ENCODE results near the gene SLC30A9. TPM values are rescaled to one million over a fixed set of nuclear protein-coding genes. Genes with fewer than 3 reads are reported as not detected.

The SLC30A9 gene
- polyA plus RNA-seq, 4 donors: 97.5 to 127 (median 123) TPM

- DNase-seq (ENCODE audit: low read depth in 4 of 4, low spot score in 3 of 4): no peak
These were observed 7.7 kb downstream of the SLC30A9 start for GRCh38 chr4:41998019-41998418.

- DNase-seq (ENCODE audit: low read depth in 4 of 4, low spot score in 3 of 4): no peak
These were observed 9.0 kb downstream of the SLC30A9 start for GRCh38 chr4:41999321-41999720.

GRCh38 chr4:42008011-42008786, 17.9 kb downstream of the SLC30A9 start:
- DNase-seq (ENCODE audit: low read depth in 4 of 4, low spot score in 3 of 4): no peak

DNA sequence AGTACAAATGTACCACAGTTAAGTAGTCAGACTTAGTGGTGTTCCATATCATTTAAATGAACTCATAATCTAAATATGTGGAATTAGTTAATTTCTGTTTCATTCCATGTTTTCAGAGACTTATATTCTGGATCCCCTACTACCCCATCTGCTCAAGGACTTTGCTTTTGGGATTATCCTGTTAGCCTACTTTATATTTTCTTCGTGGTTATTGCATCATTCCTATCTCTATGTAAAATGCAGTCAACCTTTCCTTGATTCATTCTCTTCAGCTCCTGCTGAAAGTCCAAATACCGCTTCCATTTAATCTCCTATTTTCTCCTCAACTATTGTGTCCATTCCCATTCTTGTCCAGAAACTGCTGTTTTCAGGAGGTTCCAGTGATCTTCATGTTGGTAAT, 25.1 kb downstream of the SLC30A9 start:
- DNase-seq (ENCODE audit: low read depth in 4 of 4, low spot score in 3 of 4): no peak

GRCh38 chr4:42018451-42018850, 28.1 kb downstream of the SLC30A9 start:
- DNase-seq (ENCODE audit: low read depth in 4 of 4, low spot score in 3 of 4): no peak

- DNase-seq (ENCODE audit: low read depth in 4 of 4, low spot score in 3 of 4): no peak
These were observed 58.1 kb downstream of the SLC30A9 start for GRCh38 chr4:42048394-42048793.

DNA sequence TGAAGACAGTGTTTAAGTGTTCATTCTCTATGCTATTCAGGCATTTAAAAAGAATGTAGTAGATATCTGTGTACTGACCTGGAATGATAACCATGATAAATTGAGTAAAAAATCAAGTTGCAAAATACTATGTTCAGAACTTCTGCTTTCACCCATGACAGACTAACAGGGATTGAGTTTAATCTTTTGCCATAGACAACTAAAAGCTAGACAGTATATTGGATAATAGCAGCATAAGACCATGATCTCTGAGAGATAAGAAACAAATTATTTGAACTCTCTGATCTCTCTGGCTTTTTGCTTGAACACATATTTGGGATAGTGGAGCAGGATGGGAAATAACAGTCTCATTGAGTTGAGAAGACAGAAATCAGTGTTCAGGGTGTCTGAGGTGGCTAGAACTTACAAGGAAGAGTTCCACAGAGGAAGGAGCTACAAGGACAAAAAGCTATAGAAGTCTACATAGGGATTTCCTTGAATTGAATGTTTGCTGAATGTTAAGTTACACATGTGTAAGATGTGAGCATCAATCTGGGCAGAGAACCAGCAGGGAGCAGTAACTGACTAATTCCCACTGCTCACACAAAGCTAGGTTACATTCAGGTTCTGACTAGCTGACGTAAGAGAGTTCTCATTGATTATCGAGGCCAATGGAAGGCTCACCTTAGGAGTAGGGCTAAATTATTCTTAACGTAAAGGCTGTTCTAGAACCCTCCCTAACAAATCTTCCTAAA, 60.4 kb downstream of the SLC30A9 start:
- no peak for DNase-seq (ENCODE audit: low read depth in 4 of 4, low spot score in 3 of 4)

DNA sequence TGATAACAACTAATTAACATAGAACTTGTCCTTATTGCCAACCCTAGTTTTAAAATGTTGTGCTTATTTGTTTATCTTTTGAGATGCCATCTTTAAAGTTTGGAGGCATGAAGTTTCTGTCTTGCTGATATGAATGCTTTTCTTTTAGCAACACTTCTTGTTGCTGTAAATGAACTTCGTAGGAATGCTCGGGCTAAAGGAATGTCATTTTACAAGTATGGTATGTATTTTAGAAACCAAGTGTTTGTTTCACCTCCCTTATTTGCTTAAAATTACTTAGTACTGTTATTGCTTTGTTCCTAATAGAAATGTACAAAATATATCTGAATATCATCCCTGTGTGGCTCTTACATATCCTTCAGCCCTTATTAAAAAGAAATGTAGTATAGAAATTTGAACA, 76.1 kb downstream of the SLC30A9 start:
- DNase-seq (ENCODE audit: low read depth in 4 of 4, low spot score in 3 of 4): no peak

DNA sequence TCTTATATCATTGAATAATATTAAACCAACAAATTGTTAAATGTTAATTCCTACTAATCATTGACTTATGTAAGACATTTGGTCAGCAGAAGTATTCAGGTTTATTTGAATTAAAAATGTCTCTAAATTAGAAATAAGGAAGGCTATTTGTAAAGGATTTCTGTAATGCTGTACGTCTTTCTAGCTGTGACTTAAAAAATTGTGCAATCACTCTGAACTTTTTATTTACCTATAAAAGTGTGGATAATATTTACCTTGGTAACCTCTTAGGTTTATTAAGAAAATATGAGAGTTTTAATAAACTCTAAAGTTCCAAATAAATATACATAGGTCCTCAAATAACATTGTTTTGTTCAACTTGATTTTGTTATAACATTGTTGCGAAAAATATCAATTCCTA, 76.9 kb downstream of the SLC30A9 start:
- DNase-seq (ENCODE audit: low read depth in 4 of 4, low spot score in 3 of 4): no peak

GRCh38 chr4:42070463-42070862, 80.1 kb downstream of the SLC30A9 start:
- no peak for DNase-seq (ENCODE audit: low read depth in 4 of 4, low spot score in 3 of 4)

DNA sequence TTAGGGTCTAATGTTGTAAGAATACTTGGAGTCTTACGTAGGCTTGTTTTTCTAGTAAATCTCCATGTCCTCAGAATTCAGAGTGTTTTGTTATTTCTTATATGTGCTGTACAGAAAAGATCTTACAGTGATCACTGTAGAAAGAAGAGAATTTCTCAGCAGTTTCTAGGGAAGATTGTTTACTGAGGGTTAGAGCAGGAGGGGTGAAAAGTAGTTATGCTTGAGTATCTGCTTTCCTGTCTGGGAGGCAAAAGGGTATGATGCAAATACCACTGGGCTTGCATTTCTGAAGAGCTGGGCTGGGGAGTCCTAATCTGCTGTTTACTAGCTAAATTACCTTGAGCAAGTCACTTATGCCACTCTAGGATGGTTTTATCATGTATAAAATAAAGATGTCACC, 84.0 kb downstream of the SLC30A9 start:
- DNase-seq (ENCODE audit: low read depth in 4 of 4, low spot score in 3 of 4): no peak

GRCh38 chr4:42078184-42078801, 88.0 kb downstream of the SLC30A9 start:
- DNase-seq (ENCODE audit: low read depth in 4 of 4, low spot score in 3 of 4): no peak

DNA sequence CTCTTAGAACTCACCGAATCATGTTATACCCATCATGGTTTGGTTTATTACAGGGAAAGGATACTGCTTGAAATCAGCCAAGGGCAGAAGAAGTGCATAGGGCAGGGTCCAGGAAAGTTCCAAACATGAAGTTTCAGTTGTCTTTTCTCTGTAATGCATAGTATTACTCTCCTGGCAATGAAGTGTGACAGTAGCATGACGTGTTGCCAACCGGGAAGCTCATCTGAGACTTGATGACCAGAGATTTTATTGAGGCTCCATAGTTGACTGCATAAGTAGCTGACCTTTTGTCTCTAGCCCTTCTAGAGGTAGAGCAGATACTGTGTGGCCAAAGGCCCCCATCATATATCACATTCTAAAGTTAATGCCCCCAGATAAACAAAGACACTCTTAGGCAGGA, 90.0 kb downstream of the SLC30A9 start:
- DNase-seq (ENCODE audit: low read depth in 4 of 4, low spot score in 3 of 4): peak in 2 of 4 donors; percentile 18 to 22

GRCh38 chr4:42083816-42084215, 93.5 kb downstream of the SLC30A9 start:
- no peak for DNase-seq (ENCODE audit: low read depth in 4 of 4, low spot score in 3 of 4)

- no peak for DNase-seq (ENCODE audit: low read depth in 4 of 4, low spot score in 3 of 4)
These were observed 98.1 kb downstream of the SLC30A9 start for GRCh38 chr4:42088386-42088785.

DNA sequence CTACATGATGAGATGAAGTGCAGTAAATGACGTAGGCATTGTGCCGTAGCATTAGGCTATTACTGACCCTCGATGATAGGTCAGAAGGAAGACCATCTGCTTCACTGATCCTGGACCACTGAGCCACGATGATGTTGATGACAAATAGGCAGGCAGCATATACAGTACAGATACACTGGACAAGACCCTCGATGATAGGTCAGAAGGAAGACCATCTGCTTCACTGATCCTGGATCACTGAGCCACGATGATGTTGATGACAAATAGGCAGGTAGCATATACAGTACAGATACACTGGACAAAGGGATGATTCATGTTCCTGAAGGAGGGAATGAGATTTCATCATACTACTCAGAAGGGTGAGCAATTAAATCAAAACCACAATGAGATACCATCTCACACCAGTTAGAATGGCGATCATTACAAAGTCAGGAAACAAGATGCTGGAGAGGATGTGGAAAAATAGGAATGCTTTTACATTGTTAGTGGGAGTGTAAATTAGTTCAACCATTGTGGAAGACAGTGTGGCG, 111.2 kb downstream of the SLC30A9 start:
- no peak for DNase-seq (ENCODE audit: low read depth in 4 of 4, low spot score in 3 of 4)

- no peak for DNase-seq (ENCODE audit: low read depth in 4 of 4, low spot score in 3 of 4)
These were observed 114.2 kb downstream of the SLC30A9 start for GRCh38 chr4:42104521-42104920.

DNA sequence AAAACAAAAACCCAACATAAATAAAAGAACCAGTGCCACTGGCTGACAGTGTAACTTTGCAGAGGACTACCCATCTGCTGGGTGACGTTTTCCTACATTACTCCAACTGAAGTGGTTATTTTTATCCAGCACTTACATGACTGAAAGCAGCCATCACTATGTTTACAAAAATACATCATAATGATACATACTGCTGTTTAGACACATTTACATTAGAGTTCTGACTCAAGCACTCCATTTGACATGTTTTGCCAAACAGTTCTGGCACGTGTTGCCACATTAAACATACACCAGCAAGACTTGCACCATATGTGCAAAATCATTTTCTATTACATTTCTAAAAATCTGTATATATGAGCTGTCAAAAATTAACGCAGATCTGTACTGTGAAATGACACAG, 122.5 kb downstream of the SLC30A9 start:
- no peak for DNase-seq (ENCODE audit: low read depth in 4 of 4, low spot score in 3 of 4)

GRCh38 chr4:42119886-42120285, 129.6 kb downstream of the SLC30A9 start:
- DNase-seq (ENCODE audit: low read depth in 4 of 4, low spot score in 3 of 4): no peak

GRCh38 chr4:42122237-42122636, 131.9 kb downstream of the SLC30A9 start:
- DNase-seq (ENCODE audit: low read depth in 4 of 4, low spot score in 3 of 4): no peak

- DNase-seq (ENCODE audit: low read depth in 4 of 4, low spot score in 3 of 4): no peak
These were observed 132.8 kb downstream of the SLC30A9 start for GRCh38 chr4:42123071-42123644.

All from right renal pelvis (tissue), 4 donors.